HEK293T (cell line): ENCODE measurements around the gene C11orf68.
"Not testable (repeated sequence)": the region's sequence is repeated elsewhere in the genome, so short reads cannot be mapped to it uniquely, and the experiment has no call there.

Source experiments
- CTCF ChIA-PET: fragments of 350-600 bp; formaldehyde crosslinking; extraction: SDS; loops from one replicate; lab custom pipeline; 2021; ENCODE audit warnings: antibody characterized with exemption, inconsistent platforms; lab: Yijun Ruan, JAX
- POLR2A ChIA-PET: fragments of 350-600 bp; formaldehyde crosslinking; extraction: SDS; loops from one replicate; lab custom pipeline; 2020; ENCODE audit warnings: antibody characterized with exemption, inconsistent platforms; lab: Yijun Ruan, JAX
- DNase-seq: peaks from one replicate; pipeline ENCODE4 v3.0.0; 2012; ENCODE audit warnings: mixed read lengths; ENCODE audit errors: extremely low spot score
- ARNT ChIP-seq: fragments of 450-650 bp; IDR thresholded peaks from 2 replicates; pipeline ENCODE4 v1.6.1; 2017; ENCODE audit warnings: mild to moderate bottlenecking
- BHLHE40 ChIP-seq: fragments of 450-650 bp; IDR thresholded peaks from 2 replicates; pipeline ENCODE4 v1.6.1; 2016; ENCODE audit warnings: mild to moderate bottlenecking, moderate library complexity, borderline replicate concordance
- CTBP1 ChIP-seq: fragments of 450-650 bp; IDR thresholded peaks from 2 replicates; pipeline ENCODE4 v1.6.1; 2016; ENCODE audit warnings: borderline replicate concordance
- ELF4 ChIP-seq: fragments of 450-650 bp; IDR thresholded peaks from 2 replicates; pipeline ENCODE4 v1.6.1; 2017; ENCODE audit warnings: antibody characterized with exemption
- FOXA1 ChIP-seq: fragments of 450-650 bp; IDR thresholded peaks from 2 replicates; pipeline ENCODE4 v1.6.1; 2016; ENCODE audit warnings: mild to moderate bottlenecking
- FOXK2 ChIP-seq: fragments of 450-650 bp; IDR thresholded peaks from 2 replicates; pipeline ENCODE4 v1.6.1; 2016; ENCODE audit warnings: mild to moderate bottlenecking
- FOXM1 ChIP-seq: fragments of 450-650 bp; IDR thresholded peaks from 2 replicates; pipeline ENCODE4 v1.6.1; 2017; ENCODE audit warnings: mild to moderate bottlenecking, borderline replicate concordance
- HDGF ChIP-seq: fragments of 450-650 bp; IDR thresholded peaks from 2 replicates; pipeline ENCODE4 v1.6.1; 2017; ENCODE audit warnings: antibody characterized with exemption, borderline replicate concordance
- L3MBTL2 ChIP-seq: fragments of 450-650 bp; conservative IDR thresholded peaks from 2 replicates; pipeline ENCODE4 v1.6.1; 2016; ENCODE audit warnings: mild to moderate bottlenecking
- LEF1 ChIP-seq: fragments of 450-650 bp; IDR thresholded peaks from 2 replicates; pipeline ENCODE4 v1.6.1; 2017; ENCODE audit warnings: mild to moderate bottlenecking, borderline replicate concordance
- NFRKB ChIP-seq: fragments of 450-650 bp; IDR thresholded peaks from 2 replicates; pipeline ENCODE4 v1.6.1; 2016; ENCODE audit warnings: mild to moderate bottlenecking, moderate library complexity
- PKNOX1 ChIP-seq: fragments of 450-650 bp; IDR thresholded peaks from 2 replicates; pipeline ENCODE4 v1.6.1; 2016
- SP1 ChIP-seq: fragments of 450-650 bp; IDR thresholded peaks from 2 replicates; pipeline ENCODE4 v1.6.1; 2017
- SUZ12 ChIP-seq: fragments of 450-650 bp; IDR thresholded peaks from 2 replicates; pipeline ENCODE4 v1.6.1; 2016; ENCODE audit warnings: mild to moderate bottlenecking
- TARDBP ChIP-seq: fragments of 450-650 bp; IDR thresholded peaks from 2 replicates; pipeline ENCODE4 v1.6.1; 2016
- ZNF384 ChIP-seq: fragments of 450-650 bp; IDR thresholded peaks from 2 replicates; pipeline ENCODE4 v1.6.1; 2016

Gene C11orf68

GRCh38 chr11:65952052-65952521 lies 33.2 kb upstream of the C11orf68 start:
- no peak for DNase-seq
- ChIA-PET POLR2A (interaction anchor here (0.6 to 1.0 kb wide), 2 partner anchors 16 to 41 kb away, joined by 3 read pairs; no protein-coding TSS in a partner anchor), CTCF (interaction anchor here (0.6 kb wide), 1 partner anchor 247 kb away, joined by 3 read pairs; no protein-coding TSS in a partner anchor)
- TF ChIP-seq ARNT (no peak), LEF1 (no peak), PKNOX1 (no peak), HDGF (no peak), ZNF384 (no peak), FOXA1 (no peak)

GRCh38 chr11:65951641-65952040 lies 32.8 kb upstream of the C11orf68 start:
- DNase-seq: not testable (repeated sequence)
- POLR2A ChIA-PET: interaction anchor here (1.0 to 1.1 kb wide), 2 partner anchors 9 to 40 kb away, joined by 3 to 4 read pairs; partner anchors contain the start of gene SART1
- CTCF ChIA-PET: interaction anchor here (0.6 kb wide), 1 partner anchor 246 kb away, joined by 3 read pairs; no protein-coding TSS in a partner anchor

- CTCF ChIA-PET, DNase-seq: not testable (repeated sequence)
- POLR2A ChIA-PET: interaction anchor here (1.1 kb wide), 1 partner anchor 10 kb away, joined by 4 read pairs; the partner anchor contains the start of gene SART1
These were observed 31.8 kb upstream of the C11orf68 start for GRCh38 chr11:65950711-65951110.

- CTCF ChIA-PET: interaction anchor here (1.2 kb wide), 1 partner anchor 58 kb away, joined by 3 read pairs; no protein-coding TSS in a partner anchor
- POLR2A ChIA-PET: no interaction called here
- TF ChIP-seq L3MBTL2: no peak
- no peak for TF ChIP-seq PKNOX1
- TF ChIP-seq BHLHE40: no peak
- TF ChIP-seq ZNF384: no peak
- TF ChIP-seq HDGF: no peak
- TF ChIP-seq ARNT: no peak
- TF ChIP-seq LEF1: no peak
- no peak for TF ChIP-seq FOXA1
- no peak for DNase-seq
These were observed 28.8 kb upstream of the C11orf68 start for GRCh38 chr11:65947603-65948125.

- DNase-seq: no peak
- no peak for TF ChIP-seq BHLHE40
- no peak for TF ChIP-seq HDGF
- TF ChIP-seq TARDBP: no peak
- no peak for TF ChIP-seq FOXA1
- TF ChIP-seq SP1: no peak
- no peak for TF ChIP-seq NFRKB
- TF ChIP-seq FOXK2: no peak
- TF ChIP-seq ARNT: no peak
- no peak for TF ChIP-seq L3MBTL2
- no peak for TF ChIP-seq FOXM1
- no peak for TF ChIP-seq ELF4
- no peak for TF ChIP-seq SUZ12
- no peak for TF ChIP-seq PKNOX1
- no peak for TF ChIP-seq CTBP1
- TF ChIP-seq LEF1: no peak
- ChIA-PET CTCF (interaction anchor here (0.7 to 1.2 kb wide), 3 partner anchors 58 to 271 kb away, joined by 3 read pairs; no protein-coding TSS in a partner anchor), POLR2A (no interaction called here)
These were observed 28.3 kb upstream of the C11orf68 start for GRCh38 chr11:65947133-65947532.

GRCh38 chr11:65946655-65947054 lies 27.8 kb upstream of the C11orf68 start:
- DNase-seq: no peak
- ChIA-PET CTCF (interaction anchor here (0.7 to 1.1 kb wide), 2 partner anchors 62 to 272 kb away, joined by 3 read pairs; no protein-coding TSS in a partner anchor), POLR2A (no interaction called here)
- TF ChIP-seq L3MBTL2: no peak

- DNase-seq: no peak
- TF ChIP-seq NFRKB: no peak
- TF ChIP-seq FOXM1: no peak
- TF ChIP-seq LEF1: no peak
- TF ChIP-seq TARDBP: no peak
- no peak for TF ChIP-seq ZNF384
- no peak for TF ChIP-seq ELF4
- no peak for TF ChIP-seq BHLHE40
- no peak for TF ChIP-seq SP1
- no peak for TF ChIP-seq CTBP1
- TF ChIP-seq HDGF: no peak
- no peak for TF ChIP-seq L3MBTL2
- TF ChIP-seq PKNOX1: no peak
- CTCF ChIA-PET: interaction anchor here (1.1 kb wide), 1 partner anchor 61 kb away, joined by 3 read pairs; no protein-coding TSS in a partner anchor
- POLR2A ChIA-PET: no interaction called here
These were observed 27.2 kb upstream of the C11orf68 start for GRCh38 chr11:65945941-65946558.
